GM12878 (cell line): ENCODE measurements around the gene SHROOM4.

ENCODE experiments used
- BRCA1 ChIP-seq: IDR thresholded peaks from 2 replicates; pipeline ENCODE4 v1.6.1; 2011; ENCODE audit warnings: low read depth, low read length, improper control_type of control experiment
- CREM ChIP-seq: IDR thresholded peaks from 2 replicates; pipeline ENCODE4 v1.6.1; 2014; ENCODE audit warnings: antibody characterized with exemption, low read depth
- KAT2A ChIP-seq: conservative IDR thresholded peaks from 2 replicates; pipeline ENCODE4 v1.6.1; 2011; ENCODE audit warnings: low read depth, low read length; ENCODE audit not compliant: control insufficient read depth
- NRF1 ChIP-seq: conservative IDR thresholded peaks from 2 replicates; pipeline ENCODE4 v1.6.1; 2011; ENCODE audit warnings: mild to moderate bottlenecking, low read depth, low read length, improper control_type of control experiment
- POLR2A ChIP-seq: IDR thresholded peaks from 2 replicates; pipeline ENCODE4 v1.6.1; 2011; ENCODE audit warnings: low read depth, mild to moderate bottlenecking, low read length
- SIN3A ChIP-seq: IDR thresholded peaks from 2 replicates; pipeline ENCODE4 v1.6.1; 2012; ENCODE audit warnings: low read depth, low read length, improper control_type of control experiment
- STAT1 ChIP-seq: fragments of 450-650 bp; conservative IDR thresholded peaks from 2 replicates; pipeline ENCODE4 v1.6.1; 2014; ENCODE audit warnings: antibody characterized with exemption, mild to moderate bottlenecking
- TF ChIP-seq, protein P1 (sequence below), 3 experiments: IDR thresholded peaks in 2 of 3; conservative IDR thresholded peaks in 1 of 3; 2 replicates each; pipeline ENCODE4 v1.5.1; 2011; ENCODE audit warnings: low read depth in 3 of 3, low read length in 3 of 3, mild to moderate bottlenecking in 3 of 3, control low read depth in 2 of 3, moderate library complexity in 2 of 3, inconsistent platforms in 1 of 3, mixed read lengths in 1 of 3; ENCODE audit not compliant: control insufficient read depth in 2 of 3, insufficient read depth in 1 of 3; ENCODE audit errors: extremely low read depth in 1 of 3
- TF ChIP-seq, protein P2 (sequence below): IDR thresholded peaks from 2 replicates; pipeline ENCODE4 v1.6.1; 2012; ENCODE audit warnings: low read length, inconsistent platforms
- TF ChIP-seq, protein P3 (sequence below): fragments of 450-650 bp; IDR thresholded peaks from 2 replicates; pipeline ENCODE4 v1.6.1; 2018; ENCODE audit warnings: borderline replicate concordance, mild to moderate bottlenecking; ENCODE audit not compliant: partially characterized antibody
- TF ChIP-seq, protein P4 (sequence below): fragments of 450-650 bp; IDR thresholded peaks from 2 replicates; pipeline ENCODE4 v1.6.1; 2014; ENCODE audit warnings: mild to moderate bottlenecking

DNA sequence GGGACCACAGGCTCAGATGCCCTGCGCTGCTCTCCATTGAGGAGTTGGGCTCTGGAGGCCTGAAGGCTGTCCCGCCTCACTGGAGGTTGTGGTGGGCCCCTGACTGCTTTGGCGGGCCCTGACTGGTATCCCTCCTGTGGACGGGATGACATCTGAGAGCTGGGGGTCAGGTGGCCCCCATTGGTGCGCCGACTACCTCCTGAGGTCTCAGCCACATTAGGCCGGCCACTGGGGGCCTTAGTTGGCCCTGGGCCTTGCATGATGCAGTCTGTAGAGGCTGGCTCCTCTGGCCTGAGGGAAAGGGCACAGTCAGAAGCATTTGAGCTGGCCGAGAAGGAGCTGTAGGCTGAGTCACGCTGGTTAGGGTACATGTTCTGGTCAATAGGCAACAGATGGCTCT is 178.8 kb downstream of the SHROOM4 start:
- TF ChIP-seq, protein P1, sequence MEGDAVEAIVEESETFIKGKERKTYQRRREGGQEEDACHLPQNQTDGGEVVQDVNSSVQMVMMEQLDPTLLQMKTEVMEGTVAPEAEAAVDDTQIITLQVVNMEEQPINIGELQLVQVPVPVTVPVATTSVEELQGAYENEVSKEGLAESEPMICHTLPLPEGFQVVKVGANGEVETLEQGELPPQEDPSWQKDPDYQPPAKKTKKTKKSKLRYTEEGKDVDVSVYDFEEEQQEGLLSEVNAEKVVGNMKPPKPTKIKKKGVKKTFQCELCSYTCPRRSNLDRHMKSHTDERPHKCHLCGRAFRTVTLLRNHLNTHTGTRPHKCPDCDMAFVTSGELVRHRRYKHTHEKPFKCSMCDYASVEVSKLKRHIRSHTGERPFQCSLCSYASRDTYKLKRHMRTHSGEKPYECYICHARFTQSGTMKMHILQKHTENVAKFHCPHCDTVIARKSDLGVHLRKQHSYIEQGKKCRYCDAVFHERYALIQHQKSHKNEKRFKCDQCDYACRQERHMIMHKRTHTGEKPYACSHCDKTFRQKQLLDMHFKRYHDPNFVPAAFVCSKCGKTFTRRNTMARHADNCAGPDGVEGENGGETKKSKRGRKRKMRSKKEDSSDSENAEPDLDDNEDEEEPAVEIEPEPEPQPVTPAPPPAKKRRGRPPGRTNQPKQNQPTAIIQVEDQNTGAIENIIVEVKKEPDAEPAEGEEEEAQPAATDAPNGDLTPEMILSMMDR (IDR thresholded peaks at IDR 0.05 in 2 of 3, conservative IDR thresholded peaks at IDR 0.05 in 1 of 3; ENCODE audit: control insufficient read depth in 2 of 3, extremely low read depth in 1 of 3, insufficient read depth in 1 of 3, low read depth in 3 of 3, low read length in 3 of 3) = no peak
- TF ChIP-seq SIN3A = no peak
- TF ChIP-seq STAT1 = no peak
- no peak for TF ChIP-seq POLR2A
- TF ChIP-seq CREM = no peak
- TF ChIP-seq, protein P2, sequence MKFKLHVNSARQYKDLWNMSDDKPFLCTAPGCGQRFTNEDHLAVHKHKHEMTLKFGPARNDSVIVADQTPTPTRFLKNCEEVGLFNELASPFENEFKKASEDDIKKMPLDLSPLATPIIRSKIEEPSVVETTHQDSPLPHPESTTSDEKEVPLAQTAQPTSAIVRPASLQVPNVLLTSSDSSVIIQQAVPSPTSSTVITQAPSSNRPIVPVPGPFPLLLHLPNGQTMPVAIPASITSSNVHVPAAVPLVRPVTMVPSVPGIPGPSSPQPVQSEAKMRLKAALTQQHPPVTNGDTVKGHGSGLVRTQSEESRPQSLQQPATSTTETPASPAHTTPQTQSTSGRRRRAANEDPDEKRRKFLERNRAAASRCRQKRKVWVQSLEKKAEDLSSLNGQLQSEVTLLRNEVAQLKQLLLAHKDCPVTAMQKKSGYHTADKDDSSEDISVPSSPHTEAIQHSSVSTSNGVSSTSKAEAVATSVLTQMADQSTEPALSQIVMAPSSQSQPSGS = no peak
- TF ChIP-seq, protein P3, sequence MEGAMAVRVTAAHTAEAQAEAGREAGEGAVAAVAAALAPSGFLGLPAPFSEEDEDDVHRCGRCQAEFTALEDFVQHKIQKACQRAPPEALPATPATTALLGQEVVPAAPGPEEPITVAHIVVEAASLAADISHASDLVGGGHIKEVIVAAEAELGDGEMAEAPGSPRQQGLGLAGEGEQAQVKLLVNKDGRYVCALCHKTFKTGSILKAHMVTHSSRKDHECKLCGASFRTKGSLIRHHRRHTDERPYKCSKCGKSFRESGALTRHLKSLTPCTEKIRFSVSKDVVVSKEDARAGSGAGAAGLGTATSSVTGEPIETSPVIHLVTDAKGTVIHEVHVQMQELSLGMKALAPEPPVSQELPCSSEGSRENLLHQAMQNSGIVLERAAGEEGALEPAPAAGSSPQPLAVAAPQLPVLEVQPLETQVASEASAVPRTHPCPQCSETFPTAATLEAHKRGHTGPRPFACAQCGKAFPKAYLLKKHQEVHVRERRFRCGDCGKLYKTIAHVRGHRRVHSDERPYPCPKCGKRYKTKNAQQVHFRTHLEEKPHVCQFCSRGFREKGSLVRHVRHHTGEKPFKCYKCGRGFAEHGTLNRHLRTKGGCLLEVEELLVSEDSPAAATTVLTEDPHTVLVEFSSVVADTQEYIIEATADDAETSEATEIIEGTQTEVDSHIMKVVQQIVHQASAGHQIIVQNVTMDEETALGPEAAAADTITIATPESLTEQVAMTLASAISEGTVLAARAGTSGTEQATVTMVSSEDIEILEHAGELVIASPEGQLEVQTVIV = no peak
- TF ChIP-seq, protein P4, sequence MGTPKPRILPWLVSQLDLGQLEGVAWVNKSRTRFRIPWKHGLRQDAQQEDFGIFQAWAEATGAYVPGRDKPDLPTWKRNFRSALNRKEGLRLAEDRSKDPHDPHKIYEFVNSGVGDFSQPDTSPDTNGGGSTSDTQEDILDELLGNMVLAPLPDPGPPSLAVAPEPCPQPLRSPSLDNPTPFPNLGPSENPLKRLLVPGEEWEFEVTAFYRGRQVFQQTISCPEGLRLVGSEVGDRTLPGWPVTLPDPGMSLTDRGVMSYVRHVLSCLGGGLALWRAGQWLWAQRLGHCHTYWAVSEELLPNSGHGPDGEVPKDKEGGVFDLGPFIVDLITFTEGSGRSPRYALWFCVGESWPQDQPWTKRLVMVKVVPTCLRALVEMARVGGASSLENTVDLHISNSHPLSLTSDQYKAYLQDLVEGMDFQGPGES = no peak
- TF ChIP-seq KAT2A = no peak
- no peak for TF ChIP-seq NRF1
- TF ChIP-seq BRCA1 = no peak
